Chondrocyte (in vitro differentiated cells): ENCODE measurements around the gene TOX2. TPM values are rescaled to one million over a fixed set of nuclear protein-coding genes. Genes with fewer than 3 reads are reported as not detected.

Source experiments
- DNase-seq: peaks from one replicate; pipeline ENCODE4 v3.0.0; 2021; ENCODE audit warnings: mixed read lengths, low spot score
- H3K27ac Mint-ChIP-seq: one replicate; pipeline ENCODE4 v1.8.0; 2021; ENCODE audit warnings: mild to moderate bottlenecking, moderate library complexity, mixed read lengths; ENCODE audit not compliant: unreplicated experiment
- H3K27me3 Mint-ChIP-seq: 2 replicates; pipeline ENCODE4 v1.8.0; 2021; ENCODE audit warnings: low read depth, mixed read lengths
- H3K36me3 Mint-ChIP-seq: 2 replicates; pipeline ENCODE4 v1.8.0; 2021; ENCODE audit warnings: low read depth, mixed read lengths
- H3K4me1 Mint-ChIP-seq: 2 replicates; pipeline ENCODE4 v1.8.0; 2021; ENCODE audit warnings: low read depth, mild to moderate bottlenecking, mixed read lengths
- H3K4me3 Mint-ChIP-seq: one replicate; pipeline ENCODE4 v1.8.0; 2021; ENCODE audit warnings: mild to moderate bottlenecking, moderate library complexity, mixed read lengths; ENCODE audit not compliant: unreplicated experiment
- H3K9me3 Mint-ChIP-seq: 2 replicates; pipeline ENCODE4 v1.8.0; 2021; ENCODE audit warnings: low read depth, mixed read lengths
- total RNA-seq: library from RNA; stranded (reverse); gene quantifications from 3 replicates; pipeline ENCODE4 v1.2.1, GENCODE V29; 2021
- TF ChIP-seq, protein P1 (sequence below): fragments of 200-600 bp; sonication (generic); IDR thresholded peaks from 2 replicates; pipeline ENCODE4 v1.5.0; 2021; ENCODE audit warnings: antibody characterized with exemption, mild to moderate bottlenecking, moderate library complexity

Gene TOX2
- total RNA-seq, 1 donor from 2014 or later: 0.12 TPM

- no peak overlapping the region for H3K27ac Mint-ChIP-seq
- H3K27me3 Mint-ChIP-seq: peaks cover 81% of the 10 kb centered on the region
- no peaks in the 10 kb centered on the region for H3K36me3 Mint-ChIP-seq
- H3K4me3 Mint-ChIP-seq: no peak overlapping the region
- no peaks in the 10 kb centered on the region for H3K9me3 Mint-ChIP-seq
- DNase-seq: no peak
- TF ChIP-seq, protein P1, sequence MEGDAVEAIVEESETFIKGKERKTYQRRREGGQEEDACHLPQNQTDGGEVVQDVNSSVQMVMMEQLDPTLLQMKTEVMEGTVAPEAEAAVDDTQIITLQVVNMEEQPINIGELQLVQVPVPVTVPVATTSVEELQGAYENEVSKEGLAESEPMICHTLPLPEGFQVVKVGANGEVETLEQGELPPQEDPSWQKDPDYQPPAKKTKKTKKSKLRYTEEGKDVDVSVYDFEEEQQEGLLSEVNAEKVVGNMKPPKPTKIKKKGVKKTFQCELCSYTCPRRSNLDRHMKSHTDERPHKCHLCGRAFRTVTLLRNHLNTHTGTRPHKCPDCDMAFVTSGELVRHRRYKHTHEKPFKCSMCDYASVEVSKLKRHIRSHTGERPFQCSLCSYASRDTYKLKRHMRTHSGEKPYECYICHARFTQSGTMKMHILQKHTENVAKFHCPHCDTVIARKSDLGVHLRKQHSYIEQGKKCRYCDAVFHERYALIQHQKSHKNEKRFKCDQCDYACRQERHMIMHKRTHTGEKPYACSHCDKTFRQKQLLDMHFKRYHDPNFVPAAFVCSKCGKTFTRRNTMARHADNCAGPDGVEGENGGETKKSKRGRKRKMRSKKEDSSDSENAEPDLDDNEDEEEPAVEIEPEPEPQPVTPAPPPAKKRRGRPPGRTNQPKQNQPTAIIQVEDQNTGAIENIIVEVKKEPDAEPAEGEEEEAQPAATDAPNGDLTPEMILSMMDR: no peak
- peaks cover 4% of the 10 kb centered on the region for H3K4me1 Mint-ChIP-seq
These were observed 6.7 kb downstream of the TOX2 start for GRCh38 chr20:43921227-43921780.

DNA sequence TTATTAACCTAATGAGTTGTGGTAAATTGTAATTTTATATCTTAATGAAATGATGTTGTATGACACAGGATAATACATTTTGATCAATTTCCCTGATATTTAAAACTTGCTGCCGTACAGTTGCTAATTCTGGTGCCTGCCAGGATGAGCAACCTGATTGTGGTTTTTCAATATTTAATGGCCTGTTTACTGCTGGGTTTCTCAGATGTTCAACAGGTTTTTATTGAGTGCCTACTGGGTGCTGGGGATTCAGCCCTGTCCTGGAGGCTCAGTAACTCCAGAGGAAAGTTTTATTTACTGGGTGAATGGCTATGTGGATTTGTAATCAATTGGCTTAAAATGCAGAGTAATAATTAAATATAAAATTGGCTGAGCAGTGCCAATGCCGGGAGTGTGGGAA is 8.0 kb downstream of the TOX2 start:
- Mint-ChIP-seq H3K36me3 (no peaks in the 10 kb centered on the region), H3K27me3 (peaks cover 78% of the 10 kb centered on the region), H3K9me3 (no peaks in the 10 kb centered on the region), H3K4me3 (no peak overlapping the region), H3K27ac (no peak overlapping the region), H3K4me1 (no peaks in the 10 kb centered on the region)
- TF ChIP-seq, protein P1: no peak
- no peak for DNase-seq

- H3K36me3 Mint-ChIP-seq: no peaks in the 10 kb centered on the region
- H3K27ac Mint-ChIP-seq: no peak overlapping the region
- H3K9me3 Mint-ChIP-seq: no peaks in the 10 kb centered on the region
- no peaks in the 10 kb centered on the region for H3K4me1 Mint-ChIP-seq
- DNase-seq: no peak
- TF ChIP-seq, protein P1: no peak
- no peak overlapping the region for H3K4me3 Mint-ChIP-seq
- H3K27me3 Mint-ChIP-seq: peaks cover 79% of the 10 kb centered on the region
These were observed 8.7 kb downstream of the TOX2 start for GRCh38 chr20:43923322-43923721.

- Mint-ChIP-seq H3K9me3 (no peaks in the 10 kb centered on the region), H3K4me1 (no peaks in the 10 kb centered on the region), H3K27me3 (peaks cover 77% of the 10 kb centered on the region), H3K27ac (no peak overlapping the region), H3K4me3 (no peak overlapping the region), H3K36me3 (no peaks in the 10 kb centered on the region)
- TF ChIP-seq, protein P1: no peak
- DNase-seq: no peak
These were observed 9.3 kb downstream of the TOX2 start for GRCh38 chr20:43923917-43924316.

GRCh38 chr20:43925215-43925614 is 10.6 kb downstream of the TOX2 start:
- TF ChIP-seq, protein P1: no peak
- Mint-ChIP-seq H3K9me3 (no peaks in the 10 kb centered on the region), H3K27me3 (peaks cover 71% of the 10 kb centered on the region), H3K27ac (no peak overlapping the region), H3K4me1 (no peaks in the 10 kb centered on the region), H3K4me3 (no peak overlapping the region), H3K36me3 (no peaks in the 10 kb centered on the region)
- no peak for DNase-seq
